ENCODE results near the gene RFLNA. TPM values are rescaled to one million over a fixed set of nuclear protein-coding genes. Genes with fewer than 3 reads are reported as not detected.

The RFLNA gene
- total RNA-seq, 1 experiment from 2014 or later, result 3.7 TPM

DNA sequence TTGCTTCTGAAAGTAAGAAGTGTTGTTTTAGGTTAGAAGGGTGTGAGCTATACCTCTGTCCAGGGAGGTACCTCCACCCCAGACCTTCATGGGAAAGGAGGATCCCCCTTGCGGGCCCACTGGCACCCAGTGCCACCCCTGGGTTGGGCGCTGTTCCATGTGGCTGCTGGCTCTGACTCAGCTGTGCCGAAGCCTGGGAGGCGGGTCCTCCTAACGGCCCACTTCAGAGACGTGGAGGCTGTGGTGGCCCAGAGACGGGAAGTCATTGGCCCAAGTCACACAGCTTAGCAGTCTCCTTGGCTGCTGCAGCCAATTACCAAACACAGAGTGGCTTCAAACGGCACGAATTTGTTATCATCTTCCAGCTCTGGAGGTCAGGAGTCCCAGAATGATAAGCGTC is 10.2 kb downstream of the RFLNA start:
- Histone ChIP-seq H3K27me3 (ENCODE audit: control insufficient read depth, insufficient read depth, low read length) (no peaks in the 10 kb centered on the region), H3K36me3 (replicated peaks; ENCODE audit: control insufficient read depth, insufficient read depth, low read length) (no peaks in the 10 kb centered on the region; the same call in 1 of the 2 replicates), H3K4me3 (ENCODE audit: insufficient read depth, low read depth, low read length) (no peak overlapping the region)
- DNase-seq, result no peak

DNA sequence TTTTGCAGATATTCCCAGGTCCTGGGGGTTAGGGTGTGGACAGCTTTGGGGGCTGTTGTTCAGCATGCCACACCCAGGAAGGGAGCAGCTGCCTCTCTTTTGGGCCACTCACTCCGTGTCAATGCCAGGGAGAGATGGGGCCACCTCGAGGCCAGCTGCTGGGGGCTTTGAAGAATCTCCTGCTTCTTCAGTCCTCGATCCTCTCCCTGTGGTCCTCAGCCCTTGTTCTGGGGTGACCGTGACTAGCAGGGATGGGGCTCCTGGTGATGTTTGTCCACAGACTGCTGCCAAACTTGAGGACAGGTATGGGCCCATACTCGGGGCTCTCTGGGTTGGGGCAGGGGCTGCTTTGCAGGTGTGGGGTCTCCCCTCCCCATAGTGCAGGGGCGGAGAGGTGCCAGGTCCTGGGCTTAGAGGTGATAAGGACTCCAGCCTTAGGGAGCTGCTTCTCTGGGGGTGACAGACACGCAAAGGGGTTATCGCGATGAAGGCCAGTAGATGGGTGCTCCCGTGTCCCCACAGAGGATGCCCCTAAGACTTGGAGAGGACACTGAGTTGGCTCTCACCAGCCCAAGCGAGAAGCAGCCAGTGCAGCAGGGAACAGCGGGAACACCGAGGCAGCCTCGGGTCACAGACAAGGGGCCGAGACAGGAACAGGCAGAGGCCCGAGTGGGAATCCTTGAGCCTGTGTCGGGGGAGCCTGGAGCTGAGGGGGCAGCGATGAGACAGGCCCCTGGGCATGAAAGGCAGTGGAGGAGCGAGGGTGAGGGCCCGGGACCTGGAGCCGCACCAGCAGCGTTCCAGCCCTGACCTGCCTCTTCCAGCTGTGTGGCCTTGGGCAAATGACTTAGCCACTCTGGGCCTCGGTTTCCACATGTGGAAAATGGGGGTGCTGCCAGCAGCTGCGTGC is 11.1 kb downstream of the RFLNA start:
- H3K27me3 ChIP-seq (ENCODE audit: control insufficient read depth, insufficient read depth, low read length), result no peaks in the 10 kb centered on the region
- DNase-seq, result peak; percentile 29
- H3K4me3 ChIP-seq (ENCODE audit: insufficient read depth, low read depth, low read length), result no peak overlapping the region
- H3K36me3 ChIP-seq (replicated peaks; ENCODE audit: control insufficient read depth, insufficient read depth, low read length), result no peaks in the 10 kb centered on the region; the same call in 1 of the 2 replicates

DNA sequence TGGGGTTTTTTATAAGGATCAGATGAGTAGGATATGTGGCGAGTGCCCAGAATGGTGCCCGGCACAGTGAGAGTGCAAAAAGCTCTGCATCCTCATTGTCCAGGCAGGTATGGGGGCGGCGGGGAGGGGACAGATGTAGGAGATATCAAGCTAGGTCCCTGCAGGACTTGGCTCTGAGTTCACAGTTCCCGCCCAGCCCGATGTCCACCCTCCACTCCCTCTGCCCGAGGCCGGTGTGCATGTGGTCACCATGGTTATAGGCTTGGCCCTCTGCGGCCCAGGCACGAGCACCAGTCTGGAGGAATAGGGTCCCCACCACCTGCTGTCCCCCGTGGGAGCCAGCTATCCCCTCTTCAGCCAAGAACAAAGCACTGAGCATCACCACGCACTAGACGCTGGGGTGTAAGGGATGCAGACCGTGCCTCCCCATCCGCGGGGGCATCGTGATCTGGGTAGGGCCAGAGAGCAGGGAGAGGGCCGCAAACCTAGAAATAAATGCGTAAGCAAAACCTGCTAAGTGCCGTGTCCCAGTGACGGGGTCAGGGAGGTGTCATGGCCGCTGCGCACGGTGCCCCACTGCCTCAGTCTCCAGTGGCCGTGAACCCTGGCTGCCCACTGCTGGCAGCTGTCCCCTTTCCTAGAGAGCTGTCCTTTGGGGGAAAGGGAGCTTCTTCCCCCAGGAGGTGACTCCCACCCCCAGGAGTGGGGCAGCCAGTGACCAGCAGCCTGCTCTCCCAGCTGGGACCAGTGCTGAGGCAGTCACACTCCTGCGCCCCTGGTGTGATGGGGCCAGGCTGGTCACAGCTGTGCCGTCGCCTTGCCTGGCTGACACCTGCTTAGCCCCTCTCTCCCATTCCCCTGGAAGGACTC is 12.0 kb downstream of the RFLNA start:
- peak; percentile 51 for DNase-seq
- no peaks in the 10 kb centered on the region for H3K27me3 ChIP-seq (ENCODE audit: control insufficient read depth, insufficient read depth, low read length)
- no peak overlapping the region for H3K4me3 ChIP-seq (ENCODE audit: insufficient read depth, low read depth, low read length)
- no peaks in the 10 kb centered on the region; the same call in 1 of the 2 replicates for H3K36me3 ChIP-seq (replicated peaks; ENCODE audit: control insufficient read depth, insufficient read depth, low read length)

DNA sequence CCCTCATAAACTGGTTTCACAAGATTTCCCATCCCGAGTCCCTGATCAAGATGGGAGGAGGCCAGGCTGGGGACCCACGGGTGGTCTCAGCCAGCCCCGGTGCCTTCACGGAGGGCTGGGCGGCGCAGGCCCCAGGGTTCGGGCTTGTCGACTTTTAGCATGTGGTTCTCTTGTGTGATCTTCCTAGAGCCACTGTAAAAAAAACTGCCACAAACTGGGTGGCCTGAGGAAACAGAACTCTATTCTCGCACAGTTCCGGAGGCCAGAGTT is 12.6 kb downstream of the RFLNA start:
- no peaks in the 10 kb centered on the region; the same call in 1 of the 2 replicates for H3K36me3 ChIP-seq (replicated peaks; ENCODE audit: control insufficient read depth, insufficient read depth, low read length)
- no peaks in the 10 kb centered on the region for H3K27me3 ChIP-seq (ENCODE audit: control insufficient read depth, insufficient read depth, low read length)
- no peak for DNase-seq
- no peak overlapping the region for H3K4me3 ChIP-seq (ENCODE audit: insufficient read depth, low read depth, low read length)

DNA sequence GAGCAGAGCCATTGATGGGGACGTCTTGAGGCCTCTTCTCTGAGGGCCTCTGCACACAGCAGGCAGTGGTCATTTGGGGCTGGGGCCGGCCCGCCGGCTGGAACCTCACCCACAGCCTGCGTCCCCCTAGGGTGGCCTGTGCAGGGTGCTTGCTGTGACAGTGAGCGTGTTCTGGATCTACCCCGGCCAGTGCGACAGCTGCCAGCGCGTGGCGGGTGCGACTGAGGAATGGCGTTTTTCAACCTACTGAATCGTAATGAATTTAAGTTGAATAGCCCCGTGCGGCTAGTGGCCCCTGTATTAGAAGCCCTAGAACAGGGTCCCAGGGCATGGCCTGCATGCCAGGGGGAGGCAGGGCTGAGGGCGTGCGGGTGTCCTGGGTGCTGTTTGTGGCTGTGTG is 13.8 kb downstream of the RFLNA start:
- peak; percentile 44 for DNase-seq
- H3K36me3 ChIP-seq (replicated peaks; ENCODE audit: control insufficient read depth, insufficient read depth, low read length), result no peaks in the 10 kb centered on the region; the same call in 1 of the 2 replicates

DNA sequence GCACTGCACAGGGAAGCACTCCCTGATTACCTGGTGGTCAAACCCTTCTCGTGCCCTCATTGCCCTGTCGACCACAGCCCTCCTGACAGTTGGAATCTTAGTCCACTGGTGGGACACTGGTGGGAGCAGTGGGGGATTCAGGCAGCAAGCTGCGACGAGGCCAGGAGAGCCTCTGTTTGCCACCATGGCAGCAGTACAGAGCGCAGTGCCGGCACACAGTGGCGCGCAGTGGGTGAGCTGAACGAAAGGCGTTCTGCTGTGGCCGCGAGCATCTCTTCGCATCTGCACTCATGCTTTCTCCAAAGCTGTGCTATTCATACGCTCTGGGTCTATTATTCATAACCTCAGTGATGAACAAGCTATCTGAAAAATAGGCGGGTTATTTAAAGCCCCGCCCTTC is 14.3 kb downstream of the RFLNA start:
- Histone ChIP-seq H3K27me3 (ENCODE audit: control insufficient read depth, insufficient read depth, low read length) (no peaks in the 10 kb centered on the region), H3K36me3 (replicated peaks; ENCODE audit: control insufficient read depth, insufficient read depth, low read length) (no peaks in the 10 kb centered on the region; the same call in 1 of the 2 replicates), H3K4me3 (ENCODE audit: insufficient read depth, low read depth, low read length) (no peak overlapping the region)
- DNase-seq, result no peak

More for the DNA sequence above, 13.8 kb downstream of the RFLNA start:
- H3K4me3 ChIP-seq (ENCODE audit: insufficient read depth, low read depth, low read length), result no peak overlapping the region
- no peaks in the 10 kb centered on the region for H3K27me3 ChIP-seq (ENCODE audit: control insufficient read depth, insufficient read depth, low read length)

DNA sequence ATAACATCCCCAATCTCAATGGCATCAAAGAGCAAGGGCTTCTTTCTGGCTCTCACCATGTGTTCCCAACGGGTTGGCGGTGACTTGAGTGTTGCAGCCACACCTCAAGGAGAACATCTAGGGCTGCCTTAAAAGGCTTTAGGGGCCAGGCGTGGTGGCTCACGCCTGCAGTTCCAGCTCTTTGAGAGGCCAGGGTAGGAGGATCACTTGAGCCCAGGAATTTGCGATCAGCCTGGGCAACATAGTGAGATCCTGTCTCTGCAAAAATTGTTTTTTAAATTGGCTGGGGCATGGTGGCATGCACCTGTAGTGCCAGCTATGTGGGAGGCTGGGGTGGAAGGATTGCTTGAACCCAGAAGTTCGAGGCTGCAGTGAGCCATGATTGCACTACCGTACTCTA is 14.9 kb downstream of the RFLNA start:
- no peak for DNase-seq
- H3K36me3 ChIP-seq (replicated peaks; ENCODE audit: control insufficient read depth, insufficient read depth, low read length), result no peaks in the 10 kb centered on the region; the same call in 1 of the 2 replicates
- H3K4me3 ChIP-seq (ENCODE audit: insufficient read depth, low read depth, low read length), result no peak overlapping the region

DNA sequence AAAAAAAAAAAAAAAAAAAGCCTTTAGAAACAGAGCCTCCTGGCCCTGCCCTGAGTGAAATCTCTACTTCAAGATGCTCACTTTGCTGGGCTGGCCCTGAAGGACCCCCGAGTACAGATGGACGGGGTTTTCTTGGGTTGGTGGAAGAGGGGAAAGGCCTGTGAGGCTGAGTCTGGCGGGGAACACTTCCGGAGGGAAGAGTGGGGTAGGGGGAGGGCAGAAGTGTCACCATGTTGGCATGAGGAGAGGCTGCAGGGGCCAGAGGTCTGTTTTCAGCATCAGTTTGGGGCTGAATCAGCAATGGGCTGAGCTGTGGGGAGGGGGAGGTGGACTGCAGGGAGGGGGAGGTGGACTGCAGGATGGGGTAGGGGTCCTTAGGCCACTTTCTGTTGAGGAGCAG is 15.3 kb downstream of the RFLNA start:
- peak; percentile 58 for DNase-seq
- no peaks in the 10 kb centered on the region; the same call in 1 of the 2 replicates for H3K36me3 ChIP-seq (replicated peaks; ENCODE audit: control insufficient read depth, insufficient read depth, low read length)
- H3K4me3 ChIP-seq (ENCODE audit: insufficient read depth, low read depth, low read length), result no peak overlapping the region
- H3K27me3 ChIP-seq (ENCODE audit: control insufficient read depth, insufficient read depth, low read length), result no peaks in the 10 kb centered on the region

More for the DNA sequence above, 14.9 kb downstream of the RFLNA start:
- H3K27me3 ChIP-seq (ENCODE audit: control insufficient read depth, insufficient read depth, low read length), result no peaks in the 10 kb centered on the region

DNA sequence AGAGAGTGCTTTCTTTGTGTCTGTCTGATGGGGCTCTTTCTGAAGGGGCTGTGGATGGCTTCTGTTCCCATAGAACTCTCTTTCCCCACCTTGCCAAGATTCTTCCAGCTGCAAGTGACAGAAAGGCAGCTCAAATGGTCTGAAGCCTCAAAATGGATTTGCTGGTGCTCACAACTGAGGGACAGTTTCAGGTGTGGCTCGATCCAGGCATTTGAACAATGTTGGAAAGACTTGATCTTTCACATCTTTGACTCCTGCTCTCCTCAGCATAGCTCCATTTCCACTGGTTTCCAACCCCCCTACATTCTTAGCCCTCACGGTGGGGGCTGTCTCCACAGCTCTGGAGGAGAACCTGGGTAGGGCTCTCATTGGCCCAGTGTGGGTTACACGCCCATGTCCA is 15.9 kb downstream of the RFLNA start:
- no peak for DNase-seq
- Histone ChIP-seq H3K27me3 (ENCODE audit: control insufficient read depth, insufficient read depth, low read length) (no peaks in the 10 kb centered on the region), H3K4me3 (ENCODE audit: insufficient read depth, low read depth, low read length) (no peak overlapping the region), H3K36me3 (replicated peaks; ENCODE audit: control insufficient read depth, insufficient read depth, low read length) (no peaks in the 10 kb centered on the region)

DNA sequence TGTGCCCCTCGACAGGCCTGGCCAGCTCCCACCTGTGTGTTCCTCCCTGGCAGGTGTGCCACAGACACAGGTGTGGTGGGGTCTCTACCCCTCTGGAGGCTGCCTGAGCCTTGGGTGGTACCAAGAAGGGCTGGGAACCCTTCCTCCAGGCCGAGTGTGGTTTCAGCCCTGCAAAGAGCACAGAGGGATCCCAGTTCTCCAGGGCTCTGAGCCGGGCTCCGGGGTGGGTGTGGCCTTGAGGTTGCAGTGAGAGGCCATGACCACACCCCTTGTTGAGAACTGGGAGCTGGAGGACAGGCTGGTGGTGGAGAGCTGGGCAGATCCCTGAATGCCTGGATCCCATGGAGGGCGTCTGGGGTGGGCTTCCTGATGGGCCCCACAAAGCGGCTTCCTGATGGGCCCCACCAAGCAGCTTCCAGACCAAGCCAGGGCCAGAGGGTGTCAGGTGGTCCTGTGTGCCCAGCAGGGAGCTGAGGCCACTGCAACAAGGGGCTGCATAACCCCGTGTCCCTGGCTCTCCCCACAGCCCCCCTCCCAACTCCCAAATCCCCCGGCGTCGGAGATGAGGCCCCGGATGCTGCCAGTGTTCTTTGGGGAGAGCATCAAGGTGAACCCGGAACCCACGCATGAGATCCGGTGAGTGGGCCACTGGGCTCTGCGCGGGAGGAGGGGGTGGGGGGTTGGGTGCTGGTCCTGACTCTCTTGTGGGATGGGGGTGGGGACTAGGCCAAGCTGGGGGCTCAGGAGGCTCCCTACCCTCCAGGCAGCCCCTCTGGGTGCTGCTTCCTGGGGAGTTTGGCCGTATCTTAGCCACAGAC is 16.6 kb downstream of the RFLNA start:
- peak; percentile 88 for DNase-seq
- Histone ChIP-seq H3K27me3 (ENCODE audit: control insufficient read depth, insufficient read depth, low read length) (no peaks in the 10 kb centered on the region), H3K4me3 (ENCODE audit: insufficient read depth, low read depth, low read length) (no peak overlapping the region), H3K36me3 (replicated peaks; ENCODE audit: control insufficient read depth, insufficient read depth, low read length) (no peaks in the 10 kb centered on the region)

DNA sequence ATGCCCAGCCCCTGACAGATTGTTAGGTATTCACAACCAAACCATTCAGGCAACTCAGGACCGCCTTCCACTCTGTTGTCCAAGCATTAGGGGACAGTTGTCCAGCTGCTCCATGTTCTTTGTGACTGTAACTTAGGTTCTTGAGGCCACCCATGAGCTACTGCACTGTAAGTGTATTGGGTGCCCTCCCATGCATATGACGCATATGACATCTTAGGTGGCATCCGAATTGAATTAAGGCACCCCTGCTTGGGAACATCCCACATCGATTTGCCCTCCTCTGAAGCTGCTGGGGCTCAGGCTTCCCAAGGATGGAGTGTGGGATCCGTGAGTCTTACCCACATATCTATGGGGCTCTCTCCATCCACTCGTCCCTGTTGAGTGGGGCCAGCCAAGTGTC is 17.7 kb downstream of the RFLNA start:
- no peak overlapping the region for H3K4me3 ChIP-seq (ENCODE audit: insufficient read depth, low read depth, low read length)
- no peaks in the 10 kb centered on the region for H3K27me3 ChIP-seq (ENCODE audit: control insufficient read depth, insufficient read depth, low read length)
- no peaks in the 10 kb centered on the region for H3K36me3 ChIP-seq (replicated peaks; ENCODE audit: control insufficient read depth, insufficient read depth, low read length)
- no peak for DNase-seq

DNA sequence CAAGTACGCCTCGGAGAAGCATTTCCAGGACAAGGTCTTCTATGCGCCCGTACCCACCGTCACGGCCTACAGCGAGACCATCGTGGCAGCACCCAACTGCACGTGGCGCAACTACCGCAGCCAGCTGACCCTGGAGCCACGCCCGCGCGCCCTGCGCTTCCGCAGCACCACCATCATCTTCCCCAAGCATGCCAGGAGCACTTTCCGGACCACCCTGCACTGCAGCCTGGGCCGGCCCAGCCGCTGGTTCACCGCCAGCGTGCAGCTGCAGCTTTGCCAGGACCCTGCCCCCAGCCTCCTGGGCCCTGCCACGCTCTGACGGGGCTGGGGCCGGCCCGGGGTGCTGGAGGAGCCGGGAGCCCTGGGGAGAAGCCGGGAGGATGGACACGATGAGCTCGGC is 19.3 kb downstream of the RFLNA start:
- Histone ChIP-seq H3K36me3 (replicated peaks; ENCODE audit: control insufficient read depth, insufficient read depth, low read length) (no peaks in the 10 kb centered on the region), H3K4me3 (ENCODE audit: insufficient read depth, low read depth, low read length) (no peak overlapping the region), H3K27me3 (ENCODE audit: control insufficient read depth, insufficient read depth, low read length) (no peaks in the 10 kb centered on the region)
- DNase-seq, result no peak

DNA sequence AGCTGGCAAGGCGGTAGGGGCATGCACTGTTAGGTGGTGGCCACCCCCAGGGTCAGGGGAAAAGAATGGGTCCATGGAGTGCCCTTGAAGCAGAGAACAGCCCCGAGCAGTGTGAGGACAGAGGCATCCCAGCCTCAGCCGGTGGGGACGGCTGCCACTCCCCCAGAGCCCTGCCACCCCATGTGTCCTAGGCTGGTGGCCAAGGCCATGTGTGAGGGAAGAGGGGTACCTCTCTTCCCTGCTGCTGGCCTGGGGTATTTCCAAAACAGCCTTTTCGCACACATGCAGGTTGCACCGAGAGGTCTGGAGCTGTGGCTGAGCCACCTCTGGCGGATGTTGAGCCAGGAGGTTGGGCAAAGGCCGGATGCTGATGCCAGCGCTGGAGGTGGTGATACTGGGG is 19.9 kb downstream of the RFLNA start:
- no peak overlapping the region for H3K4me3 ChIP-seq (ENCODE audit: insufficient read depth, low read depth, low read length)

DNA sequence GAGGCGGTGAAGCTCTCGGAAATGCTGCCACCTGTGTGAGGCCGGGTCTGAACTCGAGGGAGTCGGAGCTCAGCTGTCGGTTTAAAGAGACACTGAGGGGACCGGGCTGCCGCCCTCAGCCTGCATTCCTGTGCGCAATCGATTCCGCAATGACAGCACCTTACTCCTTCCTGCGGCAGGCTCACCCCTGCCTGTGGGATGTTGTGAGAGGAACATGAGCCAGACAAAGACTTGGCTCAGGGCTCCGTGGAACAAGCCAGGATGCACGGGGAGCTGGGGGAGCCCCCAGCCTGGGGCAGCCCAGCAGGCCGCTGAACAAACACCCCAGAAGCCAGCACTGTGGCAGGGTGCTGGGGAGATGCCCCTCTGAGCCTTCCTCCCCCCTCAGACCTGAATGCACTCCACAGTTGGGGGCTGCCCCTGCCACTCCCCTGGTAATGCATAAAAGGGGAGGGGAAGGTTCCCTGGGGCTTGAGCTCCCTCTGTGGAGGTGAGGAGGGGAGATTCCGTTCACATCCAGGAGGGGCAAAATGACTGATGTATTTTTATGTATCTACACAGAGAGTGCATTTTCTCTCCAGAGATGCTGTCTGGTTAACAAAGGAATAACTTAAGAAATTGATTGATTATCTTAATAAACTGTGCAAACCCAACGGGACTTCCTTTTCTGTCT is 20.6 kb downstream of the RFLNA start:
- H3K27me3 ChIP-seq (ENCODE audit: control insufficient read depth, insufficient read depth, low read length), result no peaks in the 10 kb centered on the region
- no peak overlapping the region for H3K4me3 ChIP-seq (ENCODE audit: insufficient read depth, low read depth, low read length)
- H3K36me3 ChIP-seq (replicated peaks; ENCODE audit: control insufficient read depth, insufficient read depth, low read length), result no peaks in the 10 kb centered on the region
- peak; percentile 70 for DNase-seq

More for the DNA sequence above, 19.9 kb downstream of the RFLNA start:
- DNase-seq, result no peak
- no peaks in the 10 kb centered on the region for H3K27me3 ChIP-seq (ENCODE audit: control insufficient read depth, insufficient read depth, low read length)
- no peaks in the 10 kb centered on the region for H3K36me3 ChIP-seq (replicated peaks; ENCODE audit: control insufficient read depth, insufficient read depth, low read length)
